GM18517 (cell line): Measurements from ENCODE around the gene CNTNAP5.
"Not testable (repeated sequence)": the region's sequence is repeated elsewhere in the genome, so short reads cannot be mapped to it uniquely, and the experiment has no call there.

Source experiments
- ATAC-seq: cut with Tn5 transposase; IDR thresholded peaks from one replicate; pipeline ENCODE4 v1.9.1; 2021; ENCODE audit warnings: mild to moderate bottlenecking, moderate library complexity; ENCODE audit not compliant: unreplicated experiment

Gene CNTNAP5

GRCh38 chr2:124407836-124408534 is 382.9 kb downstream of the CNTNAP5 start:
- ATAC-seq = not testable (repeated sequence)

GRCh38 chr2:124424074-124424473 is 399.0 kb downstream of the CNTNAP5 start:
- ATAC-seq = no peak

- ATAC-seq = no peak
These were observed 401.0 kb downstream of the CNTNAP5 start for GRCh38 chr2:124426122-124426521.

GRCh38 chr2:124426625-124427024 is 401.5 kb downstream of the CNTNAP5 start:
- ATAC-seq = no peak

GRCh38 chr2:124437811-124438210 is 412.7 kb downstream of the CNTNAP5 start:
- no peak for ATAC-seq

- ATAC-seq = no peak
These were observed 425.4 kb downstream of the CNTNAP5 start for GRCh38 chr2:124450481-124450880.

GRCh38 chr2:124476291-124476690 is 451.2 kb downstream of the CNTNAP5 start:
- ATAC-seq = no peak

- no peak for ATAC-seq
These were observed 453.7 kb downstream of the CNTNAP5 start for GRCh38 chr2:124478761-124479160.

- ATAC-seq = no peak
These were observed 455.9 kb downstream of the CNTNAP5 start for GRCh38 chr2:124480958-124481357.

GRCh38 chr2:124482044-124482443 is 457.0 kb downstream of the CNTNAP5 start:
- ATAC-seq = no peak

GRCh38 chr2:124482551-124482950 is 457.5 kb downstream of the CNTNAP5 start:
- ATAC-seq = no peak

- ATAC-seq = no peak
These were observed 460.6 kb downstream of the CNTNAP5 start for GRCh38 chr2:124485659-124486058.

- ATAC-seq = no peak
These were observed 464.6 kb downstream of the CNTNAP5 start for GRCh38 chr2:124489686-124490085.

GRCh38 chr2:124501575-124502152 is 476.6 kb downstream of the CNTNAP5 start:
- no peak for ATAC-seq

- no peak for ATAC-seq
These were observed 489.1 kb downstream of the CNTNAP5 start for GRCh38 chr2:124514236-124514635.

GRCh38 chr2:124520953-124521352 is 495.9 kb downstream of the CNTNAP5 start:
- no peak for ATAC-seq

- no peak for ATAC-seq
These were observed 498.0 kb downstream of the CNTNAP5 start for GRCh38 chr2:124523096-124523495.

- ATAC-seq = no peak
These were observed 499.2 kb downstream of the CNTNAP5 start for GRCh38 chr2:124524155-124524915.

- ATAC-seq = no peak
These were observed 501.1 kb downstream of the CNTNAP5 start for GRCh38 chr2:124526221-124526620.

GRCh38 chr2:124530203-124530602 is 505.1 kb downstream of the CNTNAP5 start:
- no peak for ATAC-seq

GRCh38 chr2:124533226-124533954 is 508.3 kb downstream of the CNTNAP5 start:
- ATAC-seq = no peak
